GM12891 (cell line): ENCODE results near the gene RSPH3.

ENCODE experiments used
- PAX5 ChIP-seq: IDR thresholded peaks from 2 replicates; pipeline ENCODE4 v1.6.1; 2011; ENCODE audit warnings: low read length, moderate library complexity, mild to moderate bottlenecking; ENCODE audit not compliant: insufficient read depth, severe bottlenecking
- POLR2A ChIP-seq: IDR thresholded peaks from 2 replicates; pipeline ENCODE4 v1.6.1; 2011; ENCODE audit warnings: low read depth, low read length, control low read depth
- POLR2AphosphoS5 ChIP-seq: IDR thresholded peaks from 2 replicates; pipeline ENCODE4 v1.6.1; 2011; ENCODE audit warnings: low read depth, low read length, control low read depth
- POU2F2 ChIP-seq: IDR thresholded peaks from 2 replicates; pipeline ENCODE4 v1.6.1; 2011; ENCODE audit warnings: low read depth, mild to moderate bottlenecking, control low read depth, low read length, moderate library complexity
- SPI1 ChIP-seq: IDR thresholded peaks from 2 replicates; pipeline ENCODE4 v1.6.1; 2011; ENCODE audit warnings: low read depth, low read length, control low read depth
- TAF1 ChIP-seq: IDR thresholded peaks from 2 replicates; pipeline ENCODE4 v1.6.1; 2011; ENCODE audit warnings: low read depth, low read length, control low read depth

- TF ChIP-seq POLR2AphosphoS5, result no peak
- TF ChIP-seq TAF1, result no peak
- no peak for TF ChIP-seq SPI1
- no peak for TF ChIP-seq POLR2A
- no peak for TF ChIP-seq POU2F2
- TF ChIP-seq PAX5, result no peak
These were observed 73.6 kb downstream of the RSPH3 start for GRCh38 chr6:158926414-158926813.
